HCT116 (cell line): ENCODE measurements around the gene GRB10. TPM values are rescaled to one million over a fixed set of nuclear protein-coding genes. Genes with fewer than 3 reads are reported as not detected.

Experiments
- ATAC-seq: fragments of 200-7000 bp; cut with Tn5 transposase; 2 replicates; pipeline ENCODE4 v1.9.1; 2020; ENCODE audit warnings: mild to moderate bottlenecking, moderate library complexity
- BruUV-seq: library from RNA; stranded (reverse); fragments of 400-500 nt; replicated peaks from 2 replicates; lab custom pipeline; 2021; lab: Mats Ljungman, UMichigan
- CTCF ChIA-PET: fragments of 300-600 bp; sonication (Branson Sonifier 250); formaldehyde crosslinking; loops from one replicate; lab custom pipeline; 2021; ENCODE audit warnings: antibody characterized with exemption; lab: Charles Lee
- POLR2A ChIA-PET: fragments of 300-600, 350-600 bp; sonication (Branson Sonifier 250); formaldehyde crosslinking; loops from one replicate; lab custom pipeline; 2021; ENCODE audit warnings: antibody characterized with exemption; lab: Charles Lee
- RAD21 ChIA-PET, 2 experiments: fragments of 300-600 bp; sonication (Branson Sonifier 250); formaldehyde crosslinking; loops; one replicate each; lab custom pipeline; 2023; ENCODE audit warnings: low total read pairs in 2 of 2; ENCODE audit not compliant: uncharacterized antibody in 2 of 2, unreplicated experiment in 2 of 2, low non-redundant PET in 1 of 2; lab: Charles Lee
- DNase-seq: peaks from one replicate; pipeline ENCODE4 v3.0.0-alpha.2; 2010; ENCODE audit warnings: low read depth, low spot score
- H2AFZ ChIP-seq: fragments of 200-600 bp; shearing (Covaris generic), sonication (generic); 2 replicates; pipeline ENCODE4 v1.6.1; 2017; ENCODE audit warnings: low read depth, mixed run types, mixed read lengths, antibody characterized with exemption, low read length; ENCODE audit not compliant: poor library complexity, severe bottlenecking
- H3K27ac ChIP-seq: 2 replicates; pipeline ENCODE4 v1.5.1; 2012; ENCODE audit warnings: low read depth, low read length
- H3K27me3 ChIP-seq: fragments of 200-600 bp; sonication (generic); 2 replicates; pipeline ENCODE4 v1.6.1; 2016; ENCODE audit warnings: mixed run types, low read length, mixed read lengths; ENCODE audit not compliant: insufficient read depth
- H3K36me3 ChIP-seq, 2 experiments: fragments of 200-500 bp in 1 of 2; fragments of 200-600 bp in 1 of 2; sonication (Bioruptor generic) in 1 of 2; sonication (generic) in 1 of 2; 2 replicates each; pipeline versions ENCODE4 v1.5.1 to v1.6.1; 2014 to 2016; ENCODE audit warnings: low read length in 2 of 2, inconsistent platforms in 1 of 2, mixed read lengths in 1 of 2, mixed run types in 1 of 2; ENCODE audit not compliant: insufficient read depth in 2 of 2, control insufficient read depth in 1 of 2
- H3K4me1 ChIP-seq, 2 experiments: fragments of 200-600 bp in 1 of 2; sonication (generic) in 1 of 2; 2 replicates each; pipeline versions ENCODE4 v1.5.1 to v1.6.1; 2012 to 2017; ENCODE audit warnings: low read length in 2 of 2, inconsistent platforms in 1 of 2, mild to moderate bottlenecking in 1 of 2, mixed read lengths in 1 of 2, mixed run types in 1 of 2, moderate library complexity in 1 of 2; ENCODE audit not compliant: insufficient read depth in 2 of 2, control insufficient read depth in 1 of 2
- H3K4me2 ChIP-seq: fragments of 200-600 bp; sonication (generic); 2 replicates; pipeline ENCODE4 v1.6.1; 2017; ENCODE audit warnings: mixed run types, low read length, mixed read lengths
- H3K4me3 ChIP-seq, 2 experiments: fragments of 200-600 bp in 1 of 2; sonication (generic) in 1 of 2; replicated peaks in 1 of 2; 2 replicates each; pipeline ENCODE4 v1.5.1; 2011 to 2016; ENCODE audit warnings: low read length in 2 of 2, control low read depth in 1 of 2, low read depth in 1 of 2, mild to moderate bottlenecking in 1 of 2, mixed read lengths in 1 of 2, mixed run types in 1 of 2
- H3K79me2 ChIP-seq: fragments of 200-600 bp; sonication (generic); 2 replicates; pipeline ENCODE4 v1.6.1; 2017; ENCODE audit warnings: mild to moderate bottlenecking, mixed run types, low read length, moderate library complexity, mixed read lengths; ENCODE audit not compliant: insufficient read depth
- H3K9ac ChIP-seq: fragments of 200-600 bp; sonication (generic); 2 replicates; pipeline ENCODE4 v1.6.1; 2016; ENCODE audit warnings: low read length, mixed read lengths
- H3K9me2 ChIP-seq: fragments of 200-600 bp; sonication (generic), shearing (Covaris generic); 2 replicates; pipeline ENCODE4 v1.6.1; 2017; ENCODE audit warnings: mixed run types, mild to moderate bottlenecking, moderate library complexity; ENCODE audit not compliant: insufficient read depth
- H3K9me3 ChIP-seq, 2 experiments: fragments of 200-500 bp in 1 of 2; fragments of 200-600 bp in 1 of 2; sonication (Bioruptor generic) in 1 of 2; sonication (generic) in 1 of 2; 2 replicates each; pipeline ENCODE4 v1.6.1; 2014 to 2017; ENCODE audit warnings: low read length in 2 of 2, mixed read lengths in 2 of 2, inconsistent platforms in 1 of 2, low read depth in 1 of 2, mild to moderate bottlenecking in 1 of 2, mixed run types in 1 of 2, moderate library complexity in 1 of 2; ENCODE audit not compliant: control insufficient read depth in 1 of 2, insufficient read depth in 1 of 2
- H4K20me1 ChIP-seq: fragments of 200-600 bp; sonication (generic), shearing (Covaris generic); 2 replicates; pipeline ENCODE4 v1.6.1; 2017; ENCODE audit warnings: mixed run types, mild to moderate bottlenecking, moderate library complexity; ENCODE audit not compliant: insufficient read depth
- ZFX ChIP-seq: fragments of 450-650 bp; IDR thresholded peaks from 2 replicates; pipeline ENCODE4 v1.6.1; 2017
- intact Hi-C: fragments of 100-400 bp; cut with micrococcal nuclease; formaldehyde crosslinking; loops from 2 replicates; pipeline ENCODE4 v1.10.0; 2022
- total RNA-seq: library from RNA; stranded (reverse); gene quantifications from one replicate; pipeline ENCODE4 v1.2.1, GENCODE V29; 2021; ENCODE audit not compliant: unreplicated experiment
- TF ChIP-seq, protein P1 (sequence below), 3 experiments: fragments of 200-600 bp in 1 of 3; sonication (generic) in 1 of 3; IDR thresholded peaks in 2 of 3; conservative IDR thresholded peaks in 1 of 3; 2 replicates each; pipeline ENCODE4 v1.5.1; 2012 to 2017; ENCODE audit warnings: low read depth in 2 of 3, low read length in 2 of 3, antibody characterized with exemption in 1 of 3, borderline replicate concordance in 1 of 3, control low read depth in 1 of 3, mild to moderate bottlenecking in 1 of 3, mixed read lengths in 1 of 3, mixed run types in 1 of 3, moderate library complexity in 1 of 3; ENCODE audit not compliant: insufficient read depth in 1 of 3

The GRB10 gene
- total RNA-seq, 1 experiment from 2014 or later, result 37.3 TPM

DNA sequence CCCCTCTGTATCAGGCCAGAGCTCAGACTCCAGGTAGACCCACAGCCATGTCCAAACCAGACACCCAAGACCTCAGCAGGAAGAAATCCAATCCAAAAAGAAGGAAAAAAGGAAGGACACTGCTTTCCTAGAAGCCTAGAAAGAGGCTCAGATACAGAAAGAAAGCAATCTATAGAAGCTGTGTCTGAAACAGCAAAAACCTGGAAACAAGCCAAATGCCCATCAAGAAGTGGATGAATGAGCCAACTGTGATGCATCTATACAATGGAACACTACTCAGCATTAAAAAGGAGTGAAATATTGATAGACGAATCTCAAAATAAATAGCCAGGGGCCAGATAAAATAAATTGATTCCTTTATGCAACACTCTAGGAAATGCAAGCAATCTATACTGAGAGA, 31.6 kb downstream of the GRB10 start:
- BruUV-seq, result no TSS peak
- H3K79me2 ChIP-seq, result no peaks in the 10 kb centered on the region
- no peaks in the 10 kb centered on the region for H4K20me1 ChIP-seq
- RAD21 ChIA-PET, result no interaction called here
- no peaks in the 10 kb centered on the region for H3K27me3 ChIP-seq
- ATAC-seq, result no peak
- no peak overlapping the region for H3K9ac ChIP-seq
- H3K9me3 ChIP-seq, result no peaks in the 10 kb centered on the region
- TF ChIP-seq ZFX, result no peak
- TF ChIP-seq, all 23 proteins: peak for 0
- CTCF ChIA-PET, result no interaction called here
- Histone ChIP-seq H2AFZ (no peak overlapping the region), H3K9me2 (no peaks in the 10 kb centered on the region), H3K36me3 (no peaks in the 10 kb centered on the region), H3K4me1 (no peaks in the 10 kb centered on the region), H3K4me3 (no peak overlapping the region), H3K4me2 (no peak overlapping the region), H3K27ac (no peak overlapping the region)
- no peak for DNase-seq
- POLR2A ChIA-PET, result no interaction called here
- intact Hi-C loops, result no loop called here

DNA sequence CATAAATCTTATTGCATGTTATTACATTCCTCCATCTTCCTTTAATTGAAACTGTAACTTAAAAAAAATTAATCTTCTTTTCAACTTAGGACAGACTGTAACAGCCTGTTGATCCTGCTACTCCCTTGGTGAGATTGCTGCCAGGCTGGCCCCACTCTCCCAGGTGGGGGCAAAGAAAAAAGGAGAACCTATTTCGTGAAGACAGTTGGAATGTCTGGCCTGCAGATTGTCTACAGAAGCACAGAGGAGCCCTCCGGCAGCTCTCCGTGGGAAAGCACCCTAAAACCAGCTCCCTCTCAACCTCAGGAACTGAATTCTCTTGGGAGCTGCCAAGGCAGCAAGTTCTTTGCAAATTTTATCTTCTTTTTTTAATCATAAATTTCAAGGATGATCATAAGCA, 32.8 kb downstream of the GRB10 start:
- TF ChIP-seq, protein P1, sequence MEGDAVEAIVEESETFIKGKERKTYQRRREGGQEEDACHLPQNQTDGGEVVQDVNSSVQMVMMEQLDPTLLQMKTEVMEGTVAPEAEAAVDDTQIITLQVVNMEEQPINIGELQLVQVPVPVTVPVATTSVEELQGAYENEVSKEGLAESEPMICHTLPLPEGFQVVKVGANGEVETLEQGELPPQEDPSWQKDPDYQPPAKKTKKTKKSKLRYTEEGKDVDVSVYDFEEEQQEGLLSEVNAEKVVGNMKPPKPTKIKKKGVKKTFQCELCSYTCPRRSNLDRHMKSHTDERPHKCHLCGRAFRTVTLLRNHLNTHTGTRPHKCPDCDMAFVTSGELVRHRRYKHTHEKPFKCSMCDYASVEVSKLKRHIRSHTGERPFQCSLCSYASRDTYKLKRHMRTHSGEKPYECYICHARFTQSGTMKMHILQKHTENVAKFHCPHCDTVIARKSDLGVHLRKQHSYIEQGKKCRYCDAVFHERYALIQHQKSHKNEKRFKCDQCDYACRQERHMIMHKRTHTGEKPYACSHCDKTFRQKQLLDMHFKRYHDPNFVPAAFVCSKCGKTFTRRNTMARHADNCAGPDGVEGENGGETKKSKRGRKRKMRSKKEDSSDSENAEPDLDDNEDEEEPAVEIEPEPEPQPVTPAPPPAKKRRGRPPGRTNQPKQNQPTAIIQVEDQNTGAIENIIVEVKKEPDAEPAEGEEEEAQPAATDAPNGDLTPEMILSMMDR (IDR thresholded peaks at IDR 0.05 in 2 of 3, conservative IDR thresholded peaks at IDR 0.05 in 1 of 3; ENCODE audit: borderline replicate concordance in 1 of 3, insufficient read depth in 1 of 3, low read depth in 2 of 3, low read length in 2 of 3), result no peak
- no peak overlapping the region for H3K9ac ChIP-seq
- H3K27ac ChIP-seq, result no peak overlapping the region
- no peak overlapping the region for H3K4me3 ChIP-seq
- H3K9me3 ChIP-seq, result no peaks in the 10 kb centered on the region
- DNase-seq, result no peak
- POLR2A ChIA-PET, result no interaction called here
- no peaks in the 10 kb centered on the region for H4K20me1 ChIP-seq
- BruUV-seq, result no TSS peak
- H3K27me3 ChIP-seq, result no peaks in the 10 kb centered on the region
- no peaks in the 10 kb centered on the region for H3K4me1 ChIP-seq
- H3K9me2 ChIP-seq, result no peaks in the 10 kb centered on the region
- H3K4me2 ChIP-seq, result no peak overlapping the region
- H3K36me3 ChIP-seq, result no peaks in the 10 kb centered on the region
- intact Hi-C loops, result no loop called here
- RAD21 ChIA-PET, result no interaction called here
- CTCF ChIA-PET, result no interaction called here
- H3K79me2 ChIP-seq, result no peaks in the 10 kb centered on the region
- no peak for ATAC-seq
- H2AFZ ChIP-seq, result no peak overlapping the region
